C1 segment of cervical spinal cord (tissue), 14 donors: Measurements from ENCODE around the gene METTL1.
"Not testable (repeated sequence)": the region's sequence is repeated elsewhere in the genome, so short reads cannot be mapped to it uniquely, and the experiment has no call there.

ENCODE experiments used
- DNase-seq, 14 donors: peaks; one replicate each; lab custom pipeline; 2025; lab: John Stamatoyannopoulos, UW

METTL1 gene

DNA sequence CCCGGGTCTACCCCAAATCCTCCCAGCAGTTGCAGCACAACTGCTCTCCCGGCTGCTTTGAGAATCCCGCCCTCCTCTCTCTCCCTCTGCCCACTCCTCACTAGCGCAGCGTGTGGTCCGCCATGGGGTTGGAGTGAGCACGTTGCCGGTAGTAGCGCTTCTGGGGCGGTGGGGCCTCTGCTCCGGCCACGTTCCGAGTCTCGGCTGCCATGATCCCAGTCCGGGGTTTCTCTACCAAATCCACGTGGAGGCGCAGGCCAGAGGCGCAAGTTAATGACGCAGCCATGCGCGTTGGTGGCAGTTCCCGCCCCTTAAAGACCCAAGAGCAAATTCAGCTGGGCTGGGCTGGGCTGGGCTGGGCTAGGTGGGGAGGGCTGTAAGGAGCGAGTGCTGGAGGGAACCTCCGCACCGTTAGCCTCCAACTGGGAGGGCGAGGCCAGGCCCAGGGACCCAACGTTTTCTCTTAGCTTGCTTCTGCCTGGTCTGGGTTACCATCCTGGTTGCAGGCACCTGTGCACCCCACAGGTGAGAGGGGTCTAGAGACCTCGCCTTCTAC is at the start of gene METTL1:
TSS of gene METTL1 (minus strand) at position 233 of the 556 bp plus-strand sequence. CDS start at position 211, 22 bp downstream.
- DNase-seq, result peak; percentile 63 to 94 (median 90)

DNA sequence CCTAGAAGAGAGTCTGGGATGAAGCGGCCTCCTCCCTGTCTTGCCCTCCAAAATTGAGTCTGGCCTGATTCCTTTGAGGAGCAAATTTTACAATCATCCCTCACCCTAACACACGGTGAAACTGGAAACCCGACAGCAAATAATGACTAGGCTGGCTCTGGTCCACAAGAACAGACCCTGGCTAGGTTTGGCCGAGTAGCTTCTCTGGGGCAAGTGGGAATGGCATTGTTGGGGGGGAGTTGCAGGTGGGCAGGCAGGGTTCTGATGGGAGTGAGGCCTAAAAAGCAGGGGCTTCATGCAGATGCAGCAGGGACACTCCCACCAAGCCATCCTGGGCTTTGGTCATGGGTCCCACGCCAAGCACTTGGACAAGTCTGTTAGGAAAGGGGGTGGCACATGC is 49.1 kb upstream of the METTL1 start:
- DNase-seq, result not testable (repeated sequence)

DNA sequence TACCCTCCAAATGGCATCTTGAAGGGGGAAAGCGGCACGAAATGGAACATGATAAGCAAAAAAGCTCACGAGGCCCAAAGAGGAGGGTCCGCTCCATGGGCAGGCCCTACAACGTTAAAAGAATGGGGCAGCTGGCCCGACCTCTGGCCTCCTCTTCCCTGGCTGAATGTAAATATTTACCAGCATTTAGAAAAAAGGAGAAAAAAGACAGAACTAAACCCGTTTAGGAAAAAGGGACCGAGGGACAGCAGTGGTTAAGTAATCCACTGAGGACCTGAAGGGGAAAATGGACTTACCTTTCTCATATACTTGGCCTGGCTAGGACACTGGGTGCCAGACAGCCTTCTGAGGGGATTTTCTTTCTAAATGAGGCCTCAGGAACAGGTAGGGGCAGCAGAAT is 48.2 kb upstream of the METTL1 start:
- not testable (repeated sequence) for DNase-seq

GRCh38 chr12:57817990-57818331 is 46.1 kb upstream of the METTL1 start:
- not testable (repeated sequence) for DNase-seq

GRCh38 chr12:57817261-57817989 is 45.5 kb upstream of the METTL1 start:
- DNase-seq, result peak in 1 of 14 donors; percentile 41

GRCh38 chr12:57816855-57817151 is 44.9 kb upstream of the METTL1 start:
- DNase-seq, result peak in 1 of 14 donors; percentile 12

DNA sequence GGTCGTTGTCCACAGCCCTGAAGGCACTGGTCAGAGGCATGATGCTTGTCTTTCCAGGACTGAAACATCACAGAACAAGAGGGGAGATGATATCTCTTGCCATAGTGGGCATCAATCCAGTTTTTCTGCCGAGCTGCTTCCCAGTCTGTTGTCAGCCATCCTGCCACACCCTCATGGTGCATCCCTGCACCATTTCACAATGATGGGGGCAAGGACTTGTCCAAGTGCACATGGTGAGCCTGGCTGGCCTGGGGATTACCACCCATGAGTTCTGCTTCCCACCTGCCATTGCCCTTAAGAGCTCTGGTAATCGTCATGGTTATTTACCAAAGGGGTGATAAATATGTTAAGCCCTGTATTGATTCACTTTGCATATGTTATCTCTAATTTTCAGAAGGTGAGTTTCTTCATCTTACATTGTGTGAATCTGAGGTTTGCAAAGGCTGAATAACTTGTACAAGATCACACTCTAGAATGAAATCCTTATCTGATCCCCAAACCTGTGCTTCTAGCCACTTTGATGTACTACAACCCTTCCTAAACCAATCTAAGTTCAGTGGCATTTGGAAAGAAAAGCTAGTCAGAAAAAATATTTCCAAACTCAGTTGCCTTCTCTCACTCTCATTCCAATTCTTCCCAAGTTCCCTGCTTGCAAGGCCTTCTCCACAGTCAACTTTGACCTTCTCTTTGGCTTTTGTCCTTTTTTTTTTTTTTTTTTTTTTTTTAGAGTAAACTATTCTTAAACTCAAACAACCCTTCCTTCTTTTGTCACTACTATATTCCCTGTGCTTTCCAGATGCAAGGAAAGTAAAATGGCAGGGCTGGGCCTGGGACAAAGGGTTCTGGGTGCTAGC is 44.3 kb upstream of the METTL1 start:
- no peak for DNase-seq

DNA sequence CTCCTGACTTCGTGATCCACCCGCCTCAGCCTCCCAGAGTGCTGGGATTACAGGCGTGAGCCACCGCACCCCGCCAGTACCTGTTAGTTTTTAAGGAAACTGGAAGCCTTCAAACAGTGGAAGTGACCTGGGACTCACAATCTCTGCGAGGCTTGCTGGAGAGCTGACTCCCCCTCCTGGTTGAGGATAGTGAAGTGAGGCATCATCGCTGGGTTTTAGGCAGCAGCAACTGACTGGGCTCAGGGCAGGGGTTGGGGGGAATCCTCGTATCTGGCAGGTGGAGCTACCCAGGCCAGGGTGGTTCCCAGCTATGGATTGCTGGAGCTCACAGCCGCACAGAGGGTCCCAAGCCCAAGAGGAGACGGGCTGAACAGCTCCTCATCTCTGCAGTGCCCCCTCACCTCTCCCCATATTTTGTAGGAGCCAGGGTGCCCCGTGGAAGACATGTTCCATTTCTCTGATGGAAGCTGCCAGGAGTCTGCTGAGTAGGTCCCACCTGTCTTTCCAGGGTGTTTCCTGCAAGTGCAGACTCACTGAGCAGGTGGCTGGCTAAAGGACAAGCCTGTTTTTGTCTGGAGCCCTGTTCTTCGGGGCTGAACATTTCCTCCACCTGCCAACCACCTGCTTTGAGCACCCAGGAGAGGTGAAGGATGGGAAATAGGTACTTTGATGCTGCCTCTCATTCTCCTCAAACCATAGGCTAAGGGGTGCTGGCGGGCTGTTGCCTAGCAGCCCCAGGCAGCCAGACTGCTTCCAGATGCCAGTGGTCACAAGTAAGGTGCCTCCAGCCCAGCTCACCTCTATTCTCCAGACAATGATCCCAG is 43.5 kb upstream of the METTL1 start:
- peak in 1 of 14 donors; percentile 46 for DNase-seq

DNA sequence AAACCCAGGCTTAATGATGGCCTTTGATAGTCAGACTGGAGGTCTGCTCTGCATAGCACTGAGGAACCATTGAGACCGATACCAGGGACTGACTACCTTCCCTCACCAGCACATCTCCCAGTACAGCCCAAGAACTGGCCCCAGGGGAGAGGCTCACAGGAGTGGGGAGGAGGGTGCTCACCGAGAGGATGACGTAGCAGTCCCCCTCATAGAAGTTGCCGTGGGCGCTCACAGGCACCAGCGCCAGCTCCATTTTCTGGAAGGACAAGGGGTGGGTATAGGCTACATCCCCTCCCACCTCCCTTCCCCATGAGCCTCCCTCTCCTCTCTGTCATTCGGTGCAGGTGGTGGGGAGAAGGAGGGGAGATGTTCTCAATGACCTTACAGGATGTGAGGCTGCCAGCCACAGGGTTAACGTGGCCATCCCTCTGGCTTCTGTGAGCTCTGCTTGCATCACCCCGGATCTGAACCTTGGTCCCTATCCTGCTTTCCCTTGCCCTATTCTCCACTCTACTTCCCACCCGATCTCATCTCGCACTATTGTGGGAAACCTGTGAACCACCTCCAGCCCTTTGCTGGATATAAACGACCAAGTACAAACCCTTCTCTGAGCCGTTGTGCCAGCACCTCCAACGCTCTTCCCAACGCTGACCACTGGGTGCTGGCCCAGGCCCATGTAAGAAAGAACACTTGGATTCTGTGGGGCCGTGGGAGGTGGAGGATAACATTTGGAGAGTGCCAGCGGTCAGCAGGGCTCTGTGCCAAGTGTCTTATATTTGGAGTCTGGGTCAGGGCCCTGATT is 42.3 kb upstream of the METTL1 start:
- DNase-seq, result no peak

- no peak for DNase-seq
Measured at GRCh38 chr12:57813111-57813970, 41.4 kb upstream of the METTL1 start.

GRCh38 chr12:57811028-57811755 is 39.3 kb upstream of the METTL1 start:
- DNase-seq, result no peak

DNA sequence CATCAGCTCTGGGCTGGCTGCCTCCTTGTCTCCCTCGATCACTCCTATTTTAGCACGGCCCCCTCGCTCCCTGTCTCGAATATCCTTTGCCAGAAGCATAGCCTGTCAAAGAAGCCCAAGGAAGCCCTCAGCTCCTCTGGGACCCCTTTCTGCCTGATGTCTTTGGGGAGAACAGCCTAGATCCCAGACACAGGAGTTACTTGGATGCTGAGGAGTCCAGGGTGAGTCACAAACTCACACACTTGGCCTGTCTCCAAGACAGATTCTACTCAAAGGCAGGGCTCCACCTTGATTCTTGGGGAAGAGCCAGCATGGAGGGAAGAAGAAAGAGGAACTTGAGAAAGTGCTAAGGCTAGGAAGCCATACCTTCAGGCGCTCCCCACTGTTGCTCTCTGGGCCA is 38.5 kb upstream of the METTL1 start:
- no peak for DNase-seq

DNA sequence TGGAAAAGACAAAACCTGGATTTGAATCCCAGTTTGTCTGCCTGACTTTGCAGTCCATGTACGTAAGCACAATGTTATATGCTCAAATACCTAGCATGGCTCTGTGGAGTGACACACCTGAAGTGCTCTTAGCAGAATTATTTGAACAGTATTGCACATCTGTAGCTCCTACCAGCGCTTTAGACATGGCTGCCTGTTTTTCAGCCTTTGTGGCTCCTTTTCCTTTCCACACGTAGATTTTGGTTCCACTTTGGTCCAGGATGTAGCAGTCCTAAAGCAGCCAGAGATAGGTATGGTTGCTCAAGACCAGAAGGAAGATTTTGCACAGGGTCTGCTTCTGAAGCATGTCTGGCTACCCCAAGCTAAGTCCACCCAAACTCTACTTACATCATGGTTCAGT is 37.5 kb upstream of the METTL1 start:
- no peak for DNase-seq

DNA sequence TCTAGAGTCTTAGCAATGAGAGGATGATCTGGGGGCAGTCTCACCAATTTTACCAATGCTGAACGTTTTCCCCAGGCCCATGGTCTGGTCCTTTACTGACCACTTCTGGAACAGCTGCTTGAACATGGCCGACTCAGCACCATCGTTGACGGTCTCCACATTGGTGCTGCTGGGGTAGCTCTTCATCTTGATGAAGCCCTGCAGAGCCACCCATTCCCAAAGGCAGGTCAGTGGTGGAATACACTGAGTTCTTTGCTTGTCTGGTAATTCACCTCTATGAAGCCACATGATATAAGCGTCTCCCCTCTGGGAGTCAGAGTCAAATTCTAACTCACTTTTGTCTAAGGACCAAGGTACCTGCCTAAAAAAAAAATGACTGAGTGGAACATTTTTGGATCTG is 36.4 kb upstream of the METTL1 start:
- DNase-seq, result no peak

GRCh38 chr12:57807285-57807684 is 35.4 kb upstream of the METTL1 start:
- DNase-seq, result no peak

- DNase-seq, result no peak
Measured at GRCh38 chr12:57806677-57807076, 34.8 kb upstream of the METTL1 start.

DNA sequence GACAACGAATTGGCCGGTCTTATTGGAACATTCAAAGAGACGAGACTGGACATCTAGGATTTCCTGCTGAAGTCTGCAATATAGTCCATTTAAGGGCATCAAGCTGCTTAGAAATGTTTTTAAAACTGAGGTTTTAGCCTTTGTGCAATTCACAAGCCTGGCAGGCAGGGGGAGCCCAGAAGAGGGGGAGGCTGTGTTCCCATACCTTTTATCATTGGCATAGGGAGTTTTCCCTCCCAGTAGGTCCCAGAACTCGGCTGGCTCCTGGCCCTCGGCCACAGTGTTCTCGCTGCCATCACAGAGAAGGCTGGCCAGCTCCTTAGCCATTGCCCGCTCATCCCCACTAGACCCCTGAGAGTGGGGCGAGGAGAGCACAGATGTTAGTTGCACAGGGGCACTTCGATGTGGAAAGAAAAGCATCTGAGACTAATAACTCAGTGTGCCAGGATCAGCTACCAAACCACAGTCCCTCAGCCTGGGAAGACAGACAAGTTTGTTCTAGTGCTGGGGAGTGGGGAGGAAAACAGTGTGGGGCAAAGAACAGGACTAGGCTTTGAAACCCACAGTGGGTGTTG is 31.5 kb upstream of the METTL1 start:
- DNase-seq, result peak in 4 of 14 donors; percentile 1 to 61 (median 14)

GRCh38 chr12:57802607-57803006 is 30.7 kb upstream of the METTL1 start:
- no peak for DNase-seq

GRCh38 chr12:57800965-57801364 is 29.1 kb upstream of the METTL1 start:
- no peak for DNase-seq
